H9 (cell line): Measurements from ENCODE around the gene PNPO. TPM values are rescaled to one million over a fixed set of nuclear protein-coding genes. Genes with fewer than 3 reads are reported as not detected.

Source experiments
- DNase-seq: peaks from one replicate; pipeline ENCODE4 v3.0.0-alpha.2; 2017
- H2AFZ ChIP-seq: one replicate; pipeline ENCODE4 v1.6.1; 2013; ENCODE audit warnings: mild to moderate bottlenecking, low read length, control low read depth, moderate library complexity
- H2AK5ac ChIP-seq: 2 replicates; pipeline ENCODE4 v1.6.1; 2013; ENCODE audit warnings: low read length, control low read depth, mixed read lengths; ENCODE audit not compliant: insufficient read length
- H2BK120ac ChIP-seq: one replicate; pipeline ENCODE4 v1.6.1; 2013; ENCODE audit warnings: low read depth, mild to moderate bottlenecking, low read length, control low read depth, inconsistent platforms; ENCODE audit not compliant: poor library complexity, severe bottlenecking
- H2BK12ac ChIP-seq: 2 replicates; pipeline ENCODE4 v1.6.1; 2013; ENCODE audit warnings: low read length, control low read depth, mixed read lengths, low read depth; ENCODE audit not compliant: insufficient read length
- H2BK15ac ChIP-seq: 2 replicates; pipeline ENCODE4 v1.6.1; 2013; ENCODE audit warnings: low read depth, low read length, control low read depth
- H2BK20ac ChIP-seq: one replicate; pipeline ENCODE4 v1.6.1; 2013; ENCODE audit warnings: low read depth, mild to moderate bottlenecking, low read length, control low read depth, inconsistent platforms; ENCODE audit not compliant: poor library complexity, severe bottlenecking
- H2BK5ac ChIP-seq: 2 replicates; pipeline ENCODE4 v1.6.1; 2013; ENCODE audit warnings: low read length, control low read depth, mixed read lengths; ENCODE audit not compliant: insufficient read length
- H3K14ac ChIP-seq: 2 replicates; pipeline ENCODE4 v1.6.1; 2013; ENCODE audit warnings: low read length, control low read depth; ENCODE audit not compliant: insufficient read depth
- H3K18ac ChIP-seq: 2 replicates; pipeline ENCODE4 v1.6.1; 2013; ENCODE audit warnings: low read depth, mild to moderate bottlenecking, mixed read lengths, low read length, control low read depth; ENCODE audit not compliant: insufficient read length
- H3K23ac ChIP-seq: 2 replicates; pipeline ENCODE4 v1.6.1; 2013; ENCODE audit warnings: low read length, control low read depth, mixed read lengths, low read depth; ENCODE audit not compliant: insufficient read length
- H3K23me2 ChIP-seq: 2 replicates; pipeline ENCODE4 v1.6.1; 2013; ENCODE audit warnings: low read depth, mild to moderate bottlenecking, mixed read lengths, low read length, control low read depth; ENCODE audit not compliant: insufficient read length, poor library complexity, severe bottlenecking
- H3K27ac ChIP-seq: 2 replicates; pipeline ENCODE4 v1.5.1; 2013; ENCODE audit warnings: low read length, control low read depth, mixed read lengths, low read depth; ENCODE audit not compliant: insufficient read length
- H3K27me3 ChIP-seq: 2 replicates; pipeline ENCODE4 v1.6.1; 2013; ENCODE audit warnings: low read length, control low read depth, inconsistent platforms; ENCODE audit not compliant: insufficient read depth
- H3K4ac ChIP-seq: 2 replicates; pipeline ENCODE4 v1.6.1; 2013; ENCODE audit warnings: low read depth, mild to moderate bottlenecking, control low read depth, inconsistent platforms, low read length, moderate library complexity
- H3K4me1 ChIP-seq: 2 replicates; pipeline ENCODE4 v1.6.1; 2013; ENCODE audit warnings: low read length, control low read depth, inconsistent platforms; ENCODE audit not compliant: insufficient read depth
- H3K4me2 ChIP-seq: 2 replicates; pipeline ENCODE4 v1.6.1; 2013; ENCODE audit warnings: low read length, control low read depth, mixed read lengths; ENCODE audit not compliant: insufficient read length, insufficient read depth
- H3K56ac ChIP-seq: 2 replicates; pipeline ENCODE4 v1.6.1; 2013; ENCODE audit warnings: low read depth, mild to moderate bottlenecking, mixed read lengths, low read length, control low read depth; ENCODE audit not compliant: insufficient read length
- H3K79me1 ChIP-seq: 2 replicates; pipeline ENCODE4 v1.6.1; 2013; ENCODE audit warnings: low read depth, mild to moderate bottlenecking, moderate library complexity, low read length, control low read depth, inconsistent platforms; ENCODE audit not compliant: insufficient read depth, poor library complexity, severe bottlenecking
- H3K79me2 ChIP-seq: 2 replicates; pipeline ENCODE4 v1.6.1; 2013; ENCODE audit warnings: low read length, control low read depth, inconsistent platforms; ENCODE audit not compliant: insufficient read depth
- H3K9ac ChIP-seq: 2 replicates; pipeline ENCODE4 v1.6.1; 2013; ENCODE audit warnings: low read length, control low read depth, mixed read lengths; ENCODE audit not compliant: insufficient read length; ENCODE audit errors: extremely low read depth
- H3K9me3 ChIP-seq: one replicate; pipeline ENCODE4 v1.6.1; 2013; ENCODE audit warnings: low read depth, low read length, inconsistent platforms; ENCODE audit not compliant: control insufficient read depth
- H3T11ph ChIP-seq: one replicate; pipeline ENCODE4 v1.6.1; 2013; ENCODE audit warnings: mild to moderate bottlenecking, low read length, control low read depth, inconsistent platforms
- H4K20me1 ChIP-seq: one replicate; pipeline ENCODE4 v1.6.1; 2013; ENCODE audit not compliant: control insufficient read depth, insufficient read length, insufficient read depth
- H4K5ac ChIP-seq: 2 replicates; pipeline ENCODE4 v1.6.1; 2013; ENCODE audit warnings: low read depth, mild to moderate bottlenecking, mixed read lengths, low read length, control low read depth; ENCODE audit not compliant: insufficient read length
- H4K8ac ChIP-seq: replicated peaks from 2 replicates; pipeline ENCODE4 v1.6.1; 2013; ENCODE audit warnings: low read length, control low read depth, mixed read lengths, low read depth; ENCODE audit not compliant: insufficient read length
- H4K91ac ChIP-seq: 2 replicates; pipeline ENCODE4 v1.6.1; 2013; ENCODE audit warnings: low read depth, mild to moderate bottlenecking, moderate library complexity, mixed read lengths, low read length, control low read depth; ENCODE audit not compliant: insufficient read length
- H3K27ac Mint-ChIP-seq, 3 experiments: 2 replicates in 2 of 3; 3 replicates in 1 of 3; pipeline ENCODE4 v1.8.0; 2020 to 2021; ENCODE audit warnings: mixed read lengths in 3 of 3, mild to moderate bottlenecking in 1 of 3, moderate library complexity in 1 of 3
- H3K27me3 Mint-ChIP-seq: 2 replicates; pipeline ENCODE4 v1.8.0; 2021; ENCODE audit warnings: low read depth, mild to moderate bottlenecking, moderate library complexity, mixed read lengths
- H3K36me3 Mint-ChIP-seq, 3 experiments: 2 replicates in 2 of 3; 3 replicates in 1 of 3; pipeline ENCODE4 v1.8.0; 2020 to 2021; ENCODE audit warnings: low read depth in 3 of 3, mixed read lengths in 3 of 3; ENCODE audit not compliant: insufficient read depth in 1 of 3
- H3K4me1 Mint-ChIP-seq, 2 experiments: 2 replicates each; pipeline ENCODE4 v1.8.0; 2020; ENCODE audit warnings: mixed read lengths in 2 of 2
- H3K4me3 Mint-ChIP-seq, 2 experiments: 2 replicates in 1 of 2; 3 replicates in 1 of 2; pipeline ENCODE4 v1.8.0; 2020 to 2021; ENCODE audit warnings: mild to moderate bottlenecking in 2 of 2, mixed read lengths in 2 of 2, moderate library complexity in 1 of 2
- H3K9me3 Mint-ChIP-seq, 2 experiments: 2 replicates in 1 of 2; 3 replicates in 1 of 2; pipeline ENCODE4 v1.8.0; 2020; ENCODE audit warnings: mild to moderate bottlenecking in 2 of 2, mixed read lengths in 2 of 2, moderate library complexity in 1 of 2
- total RNA-seq: library from RNA; stranded (reverse); gene quantifications from 2 replicates; pipeline ENCODE4 v1.2.1, GENCODE V29; 2021
- TF ChIP-seq, protein P1 (sequence below): fragments of 200-600 bp; sonication (generic); conservative IDR thresholded peaks from 3 replicates; pipeline ENCODE4 v1.8.0; 2021; ENCODE audit warnings: antibody characterized with exemption, mild to moderate bottlenecking

PNPO gene
- total RNA-seq, 1 experiment from 2014 or later, result 6.7 TPM

DNA sequence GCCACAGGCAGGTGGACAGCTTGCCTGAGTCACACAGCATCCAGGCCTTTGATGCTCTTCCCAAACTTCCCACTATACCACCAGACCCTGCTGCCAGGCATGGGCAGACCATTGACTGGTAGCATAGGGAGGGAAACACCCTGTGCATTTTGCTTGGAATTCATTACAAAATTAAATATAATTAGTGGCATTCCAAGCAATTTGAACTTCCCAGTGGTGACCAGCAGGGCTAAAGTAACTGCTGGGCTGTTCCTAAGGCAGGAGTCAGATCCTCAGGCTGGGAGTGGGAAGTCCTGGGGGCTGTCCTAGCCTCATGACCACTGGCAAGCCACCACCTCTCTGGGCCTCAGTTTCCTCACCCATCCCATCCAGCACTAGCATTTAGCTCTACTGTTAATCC, 12.5 kb downstream of the PNPO start:
- no peak overlapping the region for H3K56ac ChIP-seq
- H2BK20ac ChIP-seq, result no peak overlapping the region

More for the DNA sequence above, 12.5 kb downstream of the PNPO start:
- H3K36me3 Mint-ChIP-seq, result no peaks in the 10 kb centered on the region
- Histone ChIP-seq H3K14ac (no peak overlapping the region), H3K9ac (no peak overlapping the region), H4K91ac (no peak overlapping the region), H3K23me2 (no peaks in the 10 kb centered on the region), H2AFZ (no peak overlapping the region), H2BK5ac (no peak overlapping the region), H3T11ph (no peak overlapping the region), H4K8ac (no peak overlapping the region), H3K9me3 (no peaks in the 10 kb centered on the region), H2BK12ac (no peak overlapping the region), H3K4me2 (no peak overlapping the region), H3K27me3 (no peaks in the 10 kb centered on the region), H3K18ac (no peak overlapping the region), H3K79me2 (no peaks in the 10 kb centered on the region), H3K4ac (no peak overlapping the region), H3K4me1 (no peaks in the 10 kb centered on the region; the same call in 1 of the 2 replicates), H3K27ac (no peak overlapping the region), H4K20me1 (no peaks in the 10 kb centered on the region), H2BK15ac (no peak overlapping the region), H2AK5ac (no peak overlapping the region), H4K5ac (no peak overlapping the region), H3K79me1 (no peaks in the 10 kb centered on the region), H3K23ac (no peak overlapping the region), H2BK120ac (no peak overlapping the region)
- peaks cover 20 to 38% of the 10 kb centered on the region in 2 experiments for H3K4me1 Mint-ChIP-seq
- H3K4me3 Mint-ChIP-seq, result no peak overlapping the region
- no peak for DNase-seq
- no peak overlapping the region for H3K27ac Mint-ChIP-seq
- peaks cover 8% of the 10 kb centered on the region for H3K27me3 Mint-ChIP-seq
- H3K9me3 Mint-ChIP-seq, result no peaks in the 10 kb centered on the region
- TF ChIP-seq, protein P1, sequence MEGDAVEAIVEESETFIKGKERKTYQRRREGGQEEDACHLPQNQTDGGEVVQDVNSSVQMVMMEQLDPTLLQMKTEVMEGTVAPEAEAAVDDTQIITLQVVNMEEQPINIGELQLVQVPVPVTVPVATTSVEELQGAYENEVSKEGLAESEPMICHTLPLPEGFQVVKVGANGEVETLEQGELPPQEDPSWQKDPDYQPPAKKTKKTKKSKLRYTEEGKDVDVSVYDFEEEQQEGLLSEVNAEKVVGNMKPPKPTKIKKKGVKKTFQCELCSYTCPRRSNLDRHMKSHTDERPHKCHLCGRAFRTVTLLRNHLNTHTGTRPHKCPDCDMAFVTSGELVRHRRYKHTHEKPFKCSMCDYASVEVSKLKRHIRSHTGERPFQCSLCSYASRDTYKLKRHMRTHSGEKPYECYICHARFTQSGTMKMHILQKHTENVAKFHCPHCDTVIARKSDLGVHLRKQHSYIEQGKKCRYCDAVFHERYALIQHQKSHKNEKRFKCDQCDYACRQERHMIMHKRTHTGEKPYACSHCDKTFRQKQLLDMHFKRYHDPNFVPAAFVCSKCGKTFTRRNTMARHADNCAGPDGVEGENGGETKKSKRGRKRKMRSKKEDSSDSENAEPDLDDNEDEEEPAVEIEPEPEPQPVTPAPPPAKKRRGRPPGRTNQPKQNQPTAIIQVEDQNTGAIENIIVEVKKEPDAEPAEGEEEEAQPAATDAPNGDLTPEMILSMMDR, result peak; percentile 37; the same call in 2 of the 3 replicates
